Measurements from ENCODE around the gene GNA14.

Gene GNA14

GRCh38 chr9:77544546-77544945, 103.6 kb downstream of the GNA14 start:
- Mint-ChIP-seq H3K4me1 (ENCODE audit: low read depth) (no peaks in the 10 kb centered on the region), H3K27me3 (peaks cover 8% of the 10 kb centered on the region), H3K27ac (no peak overlapping the region), H3K4me3 (no peak overlapping the region), H3K36me3 (ENCODE audit: low read depth) (no peaks in the 10 kb centered on the region), H3K9me3 (peaks cover 27% of the 10 kb centered on the region)

- Mint-ChIP-seq H3K4me1 (ENCODE audit: low read depth) (no peaks in the 10 kb centered on the region), H3K4me3 (no peak overlapping the region), H3K9me3 (peaks cover 30% of the 10 kb centered on the region), H3K27me3 (peaks cover 14% of the 10 kb centered on the region), H3K27ac (no peak overlapping the region), H3K36me3 (ENCODE audit: low read depth) (no peaks in the 10 kb centered on the region)
Measured at GRCh38 chr9:77543131-77543822, 104.8 kb downstream of the GNA14 start.

- no peaks in the 10 kb centered on the region for H3K4me1 Mint-ChIP-seq (ENCODE audit: low read depth)
- no peaks in the 10 kb centered on the region for H3K36me3 Mint-ChIP-seq (ENCODE audit: low read depth)
- no peak overlapping the region for H3K4me3 Mint-ChIP-seq
- H3K27me3 Mint-ChIP-seq: peaks cover 15% of the 10 kb centered on the region
- H3K9me3 Mint-ChIP-seq: peaks cover 30% of the 10 kb centered on the region
- no peak overlapping the region for H3K27ac Mint-ChIP-seq
Measured at GRCh38 chr9:77541600-77541999, 106.5 kb downstream of the GNA14 start.

GRCh38 chr9:77541055-77541454, 107.1 kb downstream of the GNA14 start:
- Mint-ChIP-seq H3K4me1 (ENCODE audit: low read depth) (no peaks in the 10 kb centered on the region), H3K27ac (no peak overlapping the region), H3K36me3 (ENCODE audit: low read depth) (no peaks in the 10 kb centered on the region), H3K4me3 (no peak overlapping the region), H3K27me3 (peaks cover 12% of the 10 kb centered on the region), H3K9me3 (peaks cover 27% of the 10 kb centered on the region)

- no peak overlapping the region for H3K27ac Mint-ChIP-seq
Measured at GRCh38 chr9:77534376-77535057, 113.6 kb downstream of the GNA14 start.

GRCh38 chr9:77533671-77534070, 114.5 kb downstream of the GNA14 start:
- H3K27me3 Mint-ChIP-seq: peaks cover 3% of the 10 kb centered on the region
- no peak overlapping the region for H3K4me3 Mint-ChIP-seq
- no peaks in the 10 kb centered on the region for H3K9me3 Mint-ChIP-seq

More at GRCh38 chr9:77534376-77535057, 113.6 kb downstream of the GNA14 start:
- Mint-ChIP-seq H3K4me1 (ENCODE audit: low read depth) (no peaks in the 10 kb centered on the region), H3K27me3 (peaks cover 6% of the 10 kb centered on the region), H3K36me3 (ENCODE audit: low read depth) (no peaks in the 10 kb centered on the region), H3K9me3 (peaks cover 3% of the 10 kb centered on the region), H3K4me3 (no peak overlapping the region)

GRCh38 chr9:77532607-77533006, 115.5 kb downstream of the GNA14 start:
- Mint-ChIP-seq H3K27ac (no peak overlapping the region), H3K36me3 (ENCODE audit: low read depth) (no peaks in the 10 kb centered on the region), H3K4me3 (no peak overlapping the region)

More at GRCh38 chr9:77533671-77534070, 114.5 kb downstream of the GNA14 start:
- H3K4me1 Mint-ChIP-seq (ENCODE audit: low read depth): no peaks in the 10 kb centered on the region
- H3K36me3 Mint-ChIP-seq (ENCODE audit: low read depth): no peaks in the 10 kb centered on the region
- no peak overlapping the region for H3K27ac Mint-ChIP-seq

GRCh38 chr9:77531400-77531799, 116.7 kb downstream of the GNA14 start:
- Mint-ChIP-seq H3K9me3 (no peaks in the 10 kb centered on the region), H3K4me1 (ENCODE audit: low read depth) (no peaks in the 10 kb centered on the region), H3K27me3 (no peaks in the 10 kb centered on the region), H3K4me3 (no peak overlapping the region), H3K27ac (no peak overlapping the region), H3K36me3 (ENCODE audit: low read depth) (no peaks in the 10 kb centered on the region)

More at GRCh38 chr9:77532607-77533006, 115.5 kb downstream of the GNA14 start:
- H3K27me3 Mint-ChIP-seq: no peaks in the 10 kb centered on the region
- H3K4me1 Mint-ChIP-seq (ENCODE audit: low read depth): no peaks in the 10 kb centered on the region
- H3K9me3 Mint-ChIP-seq: no peaks in the 10 kb centered on the region

GRCh38 chr9:77523891-77524290, 124.2 kb downstream of the GNA14 start:
- Mint-ChIP-seq H3K27me3 (peaks cover 3% of the 10 kb centered on the region), H3K4me3 (no peak overlapping the region), H3K27ac (no peak overlapping the region), H3K9me3 (no peaks in the 10 kb centered on the region), H3K4me1 (ENCODE audit: low read depth) (no peaks in the 10 kb centered on the region), H3K36me3 (ENCODE audit: low read depth) (no peaks in the 10 kb centered on the region)

- Mint-ChIP-seq H3K9me3 (no peaks in the 10 kb centered on the region), H3K4me3 (no peak overlapping the region), H3K4me1 (ENCODE audit: low read depth) (no peaks in the 10 kb centered on the region), H3K36me3 (ENCODE audit: low read depth) (no peaks in the 10 kb centered on the region), H3K27me3 (peaks cover under 1% of the 10 kb centered on the region), H3K27ac (no peak overlapping the region)
Measured at GRCh38 chr9:77521091-77521490, 127.0 kb downstream of the GNA14 start.

GRCh38 chr9:77518688-77519087, 129.4 kb downstream of the GNA14 start:
- no peaks in the 10 kb centered on the region for H3K36me3 Mint-ChIP-seq (ENCODE audit: low read depth)
- H3K4me3 Mint-ChIP-seq: no peak overlapping the region
- H3K27me3 Mint-ChIP-seq: no peaks in the 10 kb centered on the region
- no peaks in the 10 kb centered on the region for H3K9me3 Mint-ChIP-seq
- H3K27ac Mint-ChIP-seq: no peak overlapping the region
- H3K4me1 Mint-ChIP-seq (ENCODE audit: low read depth): peaks cover 4% of the 10 kb centered on the region

GRCh38 chr9:77516781-77517180, 131.3 kb downstream of the GNA14 start:
- Mint-ChIP-seq H3K36me3 (ENCODE audit: low read depth) (no peaks in the 10 kb centered on the region), H3K4me3 (no peak overlapping the region), H3K4me1 (ENCODE audit: low read depth) (peaks cover 4% of the 10 kb centered on the region), H3K9me3 (no peaks in the 10 kb centered on the region), H3K27ac (no peak overlapping the region), H3K27me3 (no peaks in the 10 kb centered on the region)

- Mint-ChIP-seq H3K36me3 (ENCODE audit: low read depth) (no peaks in the 10 kb centered on the region), H3K9me3 (no peaks in the 10 kb centered on the region), H3K27me3 (no peaks in the 10 kb centered on the region), H3K4me3 (no peak overlapping the region), H3K27ac (no peak overlapping the region), H3K4me1 (ENCODE audit: low read depth) (peaks cover 4% of the 10 kb centered on the region)
Measured at GRCh38 chr9:77514886-77515711, 133.0 kb downstream of the GNA14 start.

- Mint-ChIP-seq H3K9me3 (no peaks in the 10 kb centered on the region), H3K4me3 (no peak overlapping the region), H3K4me1 (ENCODE audit: low read depth) (peaks cover 4% of the 10 kb centered on the region), H3K27me3 (no peaks in the 10 kb centered on the region), H3K27ac (no peak overlapping the region), H3K36me3 (ENCODE audit: low read depth) (no peaks in the 10 kb centered on the region)
Measured at GRCh38 chr9:77513457-77513856, 134.7 kb downstream of the GNA14 start.

GRCh38 chr9:77512876-77513275, 135.2 kb downstream of the GNA14 start:
- H3K27ac Mint-ChIP-seq: no peak overlapping the region

More at GRCh38 chr9:77512876-77513275, 135.2 kb downstream of the GNA14 start:
- Mint-ChIP-seq H3K4me1 (ENCODE audit: low read depth) (peaks cover 4% of the 10 kb centered on the region), H3K4me3 (no peak overlapping the region), H3K36me3 (ENCODE audit: low read depth) (no peaks in the 10 kb centered on the region), H3K27me3 (no peaks in the 10 kb centered on the region), H3K9me3 (no peaks in the 10 kb centered on the region)
